HepG2 (cell line): ENCODE data around the gene TTLL7. TPM values are rescaled to one million over a fixed set of nuclear protein-coding genes. Genes with fewer than 3 reads are reported as not detected.

Source experiments
- ATAC-seq: fragments of 200-7000 bp; cut with Tn5 transposase; 3 replicates; pipeline ENCODE4 v1.9.1; 2020; ENCODE audit warnings: mild to moderate bottlenecking, moderate library complexity
- BruUV-seq: library from RNA; stranded (reverse); fragments of 400-500 nt; replicated peaks from 2 replicates; lab custom pipeline; 2021; lab: Mats Ljungman, UMichigan
- CTCF ChIA-PET: fragments of 300-600 bp; formaldehyde crosslinking; extraction: SDS; loops from one replicate; lab custom pipeline; 2021; ENCODE audit warnings: low total read pairs, inconsistent platforms, low intra/inter-chr PET ratio; lab: Yijun Ruan, JAX
- POLR2A ChIA-PET: fragments of 350-600 bp; sonication (Branson Sonifier 250); formaldehyde crosslinking; loops from one replicate; lab custom pipeline; 2020; ENCODE audit warnings: antibody characterized with exemption, inconsistent platforms; lab: Yijun Ruan, JAX
- DNase-seq: peaks from one replicate; pipeline ENCODE4 v3.0.0-alpha.2; 2015; ENCODE audit warnings: low spot score
- FAIRE-seq: peaks from 3 replicates; lab custom pipeline; 2011; peaks lifted over from hg19 to GRCh38; lab: Jason Lieb, UNC
- H2AFZ ChIP-seq: one replicate; pipeline ENCODE4 v1.6.1; 2011; ENCODE audit warnings: low read length, inconsistent platforms
- H3K27ac ChIP-seq: fragments of 300-600 bp; 3 replicates; pipeline ENCODE4 v1.8.0; 2011; ENCODE audit warnings: mixed run types, mild to moderate bottlenecking, mixed read lengths, low read length, inconsistent platforms; ENCODE audit not compliant: insufficient read depth; ENCODE audit errors: extremely low read length
- H3K27me3 ChIP-seq, 2 experiments: fragments of 200-600 bp in 1 of 2; 2 replicates in 1 of 2; 3 replicates in 1 of 2; pipeline versions ENCODE4 v1.6.0 to v1.8.0; 2011; ENCODE audit warnings: low read length in 2 of 2, mild to moderate bottlenecking in 2 of 2, moderate library complexity in 2 of 2, inconsistent platforms in 1 of 2; ENCODE audit not compliant: insufficient read depth in 2 of 2, control insufficient read depth in 1 of 2
- H3K36me3 ChIP-seq, 2 experiments: fragments of 200-600 bp in 1 of 2; replicated peaks in 1 of 2; 2 replicates in 1 of 2; 3 replicates in 1 of 2; pipeline versions ENCODE4 v1.5.1 to v1.8.0; 2011; ENCODE audit warnings: low read length in 2 of 2, inconsistent platforms in 1 of 2; ENCODE audit not compliant: insufficient read depth in 2 of 2, control insufficient read depth in 1 of 2
- H3K4me1 ChIP-seq: 2 replicates; pipeline ENCODE4 v1.5.1; 2012; ENCODE audit warnings: low read length, inconsistent platforms; ENCODE audit not compliant: insufficient read depth
- H3K4me2 ChIP-seq: 2 replicates; pipeline ENCODE4 v1.6.0; 2011; ENCODE audit warnings: low read depth, low read length, inconsistent platforms
- H3K4me3 ChIP-seq, 3 experiments: fragments of 200-600 bp in 1 of 3; sonication (generic), shearing (Covaris generic) in 1 of 3; replicated peaks in 1 of 3; 2 replicates each; pipeline ENCODE4 v1.5.1; 2011 to 2016; ENCODE audit warnings: low read length in 3 of 3, inconsistent platforms in 2 of 3, low read depth in 2 of 3, mild to moderate bottlenecking in 2 of 3, control low read depth in 1 of 3, mixed read lengths in 1 of 3; ENCODE audit not compliant: insufficient read depth in 1 of 3
- H3K79me2 ChIP-seq: one replicate; pipeline ENCODE4 v1.6.1; 2011; ENCODE audit warnings: low read length, inconsistent platforms; ENCODE audit not compliant: insufficient read depth
- H3K9ac ChIP-seq: 2 replicates; pipeline ENCODE4 v1.6.0; 2011; ENCODE audit warnings: mild to moderate bottlenecking, low read depth, low read length, inconsistent platforms; ENCODE audit not compliant: insufficient read depth
- H3K9me3 ChIP-seq: 2 replicates; pipeline ENCODE4 v1.5.1; 2012; ENCODE audit warnings: mild to moderate bottlenecking, low read length
- H4K20me1 ChIP-seq: 2 replicates; pipeline ENCODE4 v1.6.0; 2011; ENCODE audit warnings: inconsistent platforms, mild to moderate bottlenecking, low read length, moderate library complexity; ENCODE audit not compliant: insufficient read depth
- ASH2L ChIP-seq: fragments of 300-600, 200-600 bp; sonication (generic); IDR thresholded peaks from 2 replicates; pipeline ENCODE4 v1.7.0; 2017; ENCODE audit warnings: low read depth, mild to moderate bottlenecking, moderate library complexity, mixed read lengths, low read length; ENCODE audit not compliant: insufficient read length
- DDIT3 ChIP-seq: sonication (generic); formaldehyde crosslinking; IDR thresholded peaks from 2 replicates; pipeline ENCODE4 v1.4.0; 2020; ENCODE audit warnings: mild to moderate bottlenecking, missing genetic modification reagents
- ETV6 ChIP-seq: sonication (generic); formaldehyde crosslinking; conservative IDR thresholded peaks from 2 replicates; pipeline ENCODE4 v1.4.0; 2020; ENCODE audit warnings: missing genetic modification reagents
- FOXA1 ChIP-seq, 2 experiments: fragments of 450-650 bp in 1 of 2; sonication (generic) in 1 of 2; formaldehyde crosslinking in 1 of 2; IDR thresholded peaks; 2 replicates each; pipeline versions ENCODE4 v1.4.0 to v1.6.1; 2016 to 2020; ENCODE audit warnings: missing genetic modification reagents in 1 of 2
- GABPB1 ChIP-seq: IDR thresholded peaks from 2 replicates; pipeline ENCODE4 v1.6.1; 2016; ENCODE audit warnings: mild to moderate bottlenecking, missing genetic modification reagents, moderate library complexity, missing compliant biosample characterization
- MTERF4 ChIP-seq: sonication (generic); formaldehyde crosslinking; IDR thresholded peaks from 2 replicates; pipeline ENCODE4 v1.8.0; 2023; ENCODE audit warnings: mild to moderate bottlenecking, missing genetic modification reagents
- PHF5A ChIP-seq: IDR thresholded peaks from one replicate; pipeline ENCODE4 v1.6.1; 2018; ENCODE audit warnings: low read depth, missing genetic modification reagents; ENCODE audit not compliant: unreplicated experiment
- POLR2AphosphoS5 ChIP-seq: IDR thresholded peaks from 2 replicates; pipeline ENCODE4 v1.6.1; 2012; ENCODE audit warnings: low read depth, low read length
- RAD21 ChIP-seq: fragments of 450-650 bp; formaldehyde crosslinking; IDR thresholded peaks from 2 replicates; pipeline ENCODE4 v1.5.0; 2020; ENCODE audit warnings: mild to moderate bottlenecking
- SIX4 ChIP-seq: sonication (generic); formaldehyde crosslinking; IDR thresholded peaks from 2 replicates; pipeline ENCODE4 v1.4.0; 2020; ENCODE audit warnings: missing genetic modification reagents
- SMC3 ChIP-seq: IDR thresholded peaks from 2 replicates; pipeline ENCODE4 v1.6.1; 2011; ENCODE audit warnings: low read length, improper control_type of control experiment
- SRF ChIP-seq: IDR thresholded peaks from 2 replicates; pipeline ENCODE4 v1.6.1; 2011; ENCODE audit warnings: mild to moderate bottlenecking, low read depth, low read length, moderate library complexity
- STAG1 ChIP-seq: sonication (generic); formaldehyde crosslinking; IDR thresholded peaks from 2 replicates; pipeline ENCODE4 v1.4.0; 2020; ENCODE audit warnings: missing genetic modification reagents
- THRA ChIP-seq: sonication (generic); formaldehyde crosslinking; IDR thresholded peaks from 2 replicates; pipeline ENCODE4 v1.4.0; 2020; ENCODE audit warnings: missing genetic modification reagents, borderline replicate concordance
- ZNF260 ChIP-seq: sonication (generic); formaldehyde crosslinking; IDR thresholded peaks from 2 replicates; pipeline ENCODE4 v1.4.0; 2020; ENCODE audit warnings: missing genetic modification reagents, low read depth, mild to moderate bottlenecking, borderline replicate concordance
- ZNF280B ChIP-seq: sonication (generic); formaldehyde crosslinking; IDR thresholded peaks from 2 replicates; pipeline ENCODE4 v1.5.0; 2020; ENCODE audit warnings: missing genetic modification reagents, mild to moderate bottlenecking, borderline replicate concordance
- ZNF337 ChIP-seq: sonication (generic); formaldehyde crosslinking; IDR thresholded peaks from 2 replicates; pipeline ENCODE4 v1.5.1; 2020; ENCODE audit warnings: missing genetic modification reagents, low read depth, mild to moderate bottlenecking, borderline replicate concordance
- ZNF792 ChIP-seq: IDR thresholded peaks from 2 replicates; pipeline ENCODE4 v1.6.1; 2016
- WGBS: methylation state at CpG from one replicate; pipeline ENCODE4 v1.1.6; 2017; ENCODE audit warnings: low lambda C conversion rate; 5-methylcytosine and 5-hydroxymethylcytosine counted together
- in situ Hi-C: cut with HindIII; loops from 2 replicates; pipeline ENCODE4 v1.10.0; 2017; ENCODE audit warnings: low pct_unique_long_range_greater_than_20kb; ENCODE audit not compliant: extremely low pct_ligation_motif_present
- intact Hi-C: fragments of 100-400 bp; cut with micrococcal nuclease; formaldehyde crosslinking; loops from one replicate; pipeline ENCODE4 v1.10.0; 2022; ENCODE audit not compliant: unreplicated experiment
- polyA plus RNA-seq, 8 experiments: library from polyadenylated mRNA; depleted of rRNA in 3 of 8; stranded (reverse) in 7 of 8; unstranded in 1 of 8; fragments of >200 nt; fragmentation: Illumina TruSeq in 4 of 8; extraction: Trizol in 4 of 8; gene quantifications; 2 replicates each; pipeline versions ENCODE4 v1.2.1 to v1.2.3, GENCODE V29; 2011 to 2016; ENCODE audit warnings: low read depth in 4 of 8, missing spikeins in 1 of 8, mixed read lengths in 1 of 8; ENCODE audit not compliant: insufficient read depth in 1 of 8
- total RNA-seq, 5 experiments: library from RNA; depleted of rRNA; stranded (reverse); fragments of >200 nt; fragmentation: Illumina TruSeq; extraction: Trizol; gene quantifications; 2 replicates each; pipeline ENCODE4 v1.2.3, GENCODE V29; 2016; ENCODE audit warnings: low read depth in 1 of 5

TTLL7 gene
- total and polyA plus RNA-seq, 2 of the 13 experiments (the other 11 are each of a cell fraction or from before 2014, with no cell fraction given) = 0.07 to 0.22 TPM

GRCh38 chr1:83860490-83861221, 138.3 kb downstream of the TTLL7 start:
- no peak overlapping the region for H2AFZ ChIP-seq
- no peaks in the 10 kb centered on the region for H3K9me3 ChIP-seq
- ATAC-seq = peak; percentile 100
- BruUV-seq = no TSS peak
- no peaks in the 10 kb centered on the region for H3K36me3 ChIP-seq
- 29% methylated on average over 10 of the region's 54 CpGs for WGBS
- no peaks in the 10 kb centered on the region for H4K20me1 ChIP-seq
- no peaks in the 10 kb centered on the region for H3K4me1 ChIP-seq
- intact Hi-C loops = loop anchor here (1.0 to 2.0 kb wide), 2 partner anchors 32 to 316 kb away; no protein-coding TSS in a partner anchor
- no peak overlapping the region for H3K27ac ChIP-seq
- no peak for FAIRE-seq
- no peak overlapping the region for H3K4me2 ChIP-seq
- in situ Hi-C loops = no loop called here
- CTCF ChIA-PET = no interaction called here
- no peak overlapping the region; a peak in 1 of 6 replicates for H3K4me3 ChIP-seq
- no peak overlapping the region for H3K9ac ChIP-seq
- POLR2A ChIA-PET = no interaction called here
- H3K79me2 ChIP-seq = no peaks in the 10 kb centered on the region
- no peaks in the 10 kb centered on the region; a peak in 1 of 5 replicates for H3K27me3 ChIP-seq
- peak; percentile 27 for DNase-seq
- TF ChIP-seq PHF5A (no peak), SRF (no peak), POLR2AphosphoS5 (no peak), ZNF792 (no peak), SIX4 (CRISPR knock-in tag) (no peak), GABPB1 (CRISPR knock-in tag) (peak; percentile 34; the same call in 1 of the 2 replicates), ZNF280B (CRISPR knock-in tag) (no peak), MTERF4 (no peak), ZNF260 (CRISPR knock-in tag) (no peak), ZNF337 (CRISPR knock-in tag) (no peak), STAG1 (CRISPR knock-in tag) (peak; percentile 76), DDIT3 (CRISPR knock-in tag) (no peak), FOXA1 (IDR thresholded peaks at IDR 0.05) (no peak), FOXA1 (CRISPR knock-in tag; IDR thresholded peaks at IDR 0.05) (no peak), ETV6 (CRISPR knock-in tag) (0 out of 2 replicates have a peak, but pooled peaks have one; percentile 34), ASH2L (no peak), THRA (CRISPR knock-in tag) (0 out of 2 replicates have a peak, but pooled peaks have one; percentile 14), SMC3 (peak; percentile 30; the same call in 1 of the 2 replicates), RAD21 (peak; percentile 41; the same call in 1 of the 2 replicates)
